K562 treated with DMSO at 1 percent for 24 hours (cell line): ENCODE measurements around the gene SQOR. TPM values are rescaled to one million over a fixed set of nuclear protein-coding genes. Genes with fewer than 3 reads are reported as not detected.

ENCODE experiments used
- total RNA-seq: library from RNA; unstranded; fragments of 300-600 nt; gene quantifications from 2 replicates; pipeline ENCODE4 v1.2.3, GENCODE V29; 2022; ENCODE audit warnings: low read depth; ENCODE audit not compliant: insufficient read depth

Gene SQOR
- 4.2 and 5.8 TPM in 2 replicates for total RNA-seq

DNA sequence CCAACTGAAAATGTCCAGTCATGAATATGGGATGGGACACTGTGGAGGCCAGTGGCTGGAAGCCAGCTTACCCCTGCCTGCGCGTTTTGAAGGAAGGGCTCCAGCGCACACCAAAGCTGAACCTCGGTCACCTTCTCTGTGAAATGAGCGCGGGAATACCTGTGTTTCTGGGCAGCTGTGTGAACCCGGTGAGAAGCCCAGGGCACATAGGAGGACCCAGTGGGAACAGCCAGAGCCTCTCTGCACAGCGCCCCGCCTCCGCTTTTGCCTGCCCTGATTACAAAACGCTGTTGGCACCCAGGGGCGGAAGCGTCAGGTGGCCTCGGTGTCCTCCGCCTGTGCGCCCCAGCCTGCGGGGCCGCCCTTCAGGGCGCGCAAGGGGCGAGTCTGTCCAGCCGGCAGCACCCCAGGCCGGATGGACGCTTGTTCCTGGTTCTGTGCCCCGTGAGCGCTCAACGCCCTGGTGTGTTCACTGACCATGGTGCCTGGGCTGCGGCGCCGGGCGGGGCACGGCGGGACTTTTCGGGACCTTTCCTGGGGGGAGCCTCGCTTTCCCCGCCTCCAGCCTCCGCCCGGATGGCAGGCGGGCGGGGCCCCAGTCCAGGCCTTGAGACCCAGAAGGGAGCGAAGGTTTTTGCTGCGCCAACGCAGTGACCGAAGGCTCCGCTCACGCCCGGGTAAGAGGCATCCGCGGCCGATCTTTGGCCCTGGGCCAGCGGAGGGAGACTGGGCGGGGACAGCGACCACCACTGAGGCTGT lies at the start of gene SQOR:
Gene SQOR, plus strand, starts transcription at position 598 of the 759 bp plus-strand sequence. CDS start 23,895 bp downstream, outside the sequence.

DNA sequence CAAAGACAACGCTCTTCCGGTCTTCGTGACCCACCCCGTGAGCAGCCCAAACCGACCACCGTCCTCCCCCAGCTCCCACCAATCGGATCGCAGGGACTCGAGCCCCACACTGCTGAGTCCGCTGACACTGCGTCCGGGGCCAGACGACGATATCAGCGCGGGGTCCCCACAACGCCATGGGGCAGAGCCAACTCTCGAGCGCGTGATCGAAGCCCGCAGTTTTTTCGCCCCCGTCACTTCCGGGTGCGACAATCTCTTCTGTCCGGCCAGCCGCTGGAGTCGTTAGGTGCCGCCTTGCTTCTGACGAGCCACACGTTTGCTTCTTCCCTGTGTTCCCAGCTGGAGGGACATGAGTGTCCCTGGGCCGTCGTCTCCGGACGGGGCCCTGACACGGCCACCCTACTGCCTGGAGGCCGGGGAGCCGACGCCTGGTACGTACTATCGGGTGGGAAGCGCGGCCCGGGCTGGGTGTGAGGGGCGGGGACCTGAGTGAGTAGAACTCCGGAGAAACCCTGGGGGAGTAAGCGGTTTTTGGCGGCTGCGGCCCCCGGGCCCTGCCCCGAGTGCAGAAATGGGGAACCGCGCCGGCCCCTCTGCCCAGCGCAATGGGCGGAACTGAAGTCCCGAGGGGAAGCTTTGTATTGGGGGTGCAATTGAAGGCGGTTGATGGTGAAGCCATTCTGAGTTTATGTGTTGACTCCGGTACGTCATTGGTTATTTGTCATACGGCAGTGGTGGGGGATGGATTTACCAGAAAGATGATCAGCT lies 47.5 kb upstream of the SQOR start, which contains the start of gene BLOC1S6:
Gene BLOC1S6, plus strand, starts transcription at position 285 of the 768 bp plus-strand sequence. Its CDS starts 65 bp downstream, at position 350.

Other genes starting within 250 kb of the SQOR start
- gene SLC30A4, start 112.3 kb upstream of the SQOR start, total RNA-seq = 1.5 and 2.4 TPM in 2 replicates
- 29.3 and 33.0 TPM in 2 replicates for gene BLOC1S6, start 47.6 kb upstream of the SQOR start, total RNA-seq